Loucy (cell line): ENCODE results near the gene SORCS2.

Source experiments
- CTCF ChIP-seq: fragments of 200-600 bp; sonication (generic); conservative IDR thresholded peaks from 2 replicates; pipeline ENCODE4 v1.5.1; 2014; ENCODE audit warnings: mild to moderate bottlenecking, antibody characterized with exemption, low read length
- EZH2phosphoT487 ChIP-seq: fragments of 200-600 bp; IDR thresholded peaks from 2 replicates; pipeline ENCODE4 v1.6.1; 2018; ENCODE audit warnings: antibody characterized with exemption, mild to moderate bottlenecking, moderate library complexity, borderline replicate concordance

GRCh38 chr4:7518871-7519637 is 326.7 kb downstream of the SORCS2 start:
- TF ChIP-seq CTCF (no peak), EZH2phosphoT487 (no peak)
